AG08395 (cell line): Measurements from ENCODE around the gene MYLK2.
A peak's percentile ranks its signal among the peaks of the same experiment; 100 is the strongest.
"Not testable (repeated sequence)": the region's sequence is repeated elsewhere in the genome, so short reads cannot be mapped to it uniquely, and the experiment has no call there.

Experiments used
- DNase-seq: peaks from one replicate; pipeline ENCODE4 v3.0.0; 2012; ENCODE audit warnings: mixed read lengths, low spot score

MYLK2 gene

DNA sequence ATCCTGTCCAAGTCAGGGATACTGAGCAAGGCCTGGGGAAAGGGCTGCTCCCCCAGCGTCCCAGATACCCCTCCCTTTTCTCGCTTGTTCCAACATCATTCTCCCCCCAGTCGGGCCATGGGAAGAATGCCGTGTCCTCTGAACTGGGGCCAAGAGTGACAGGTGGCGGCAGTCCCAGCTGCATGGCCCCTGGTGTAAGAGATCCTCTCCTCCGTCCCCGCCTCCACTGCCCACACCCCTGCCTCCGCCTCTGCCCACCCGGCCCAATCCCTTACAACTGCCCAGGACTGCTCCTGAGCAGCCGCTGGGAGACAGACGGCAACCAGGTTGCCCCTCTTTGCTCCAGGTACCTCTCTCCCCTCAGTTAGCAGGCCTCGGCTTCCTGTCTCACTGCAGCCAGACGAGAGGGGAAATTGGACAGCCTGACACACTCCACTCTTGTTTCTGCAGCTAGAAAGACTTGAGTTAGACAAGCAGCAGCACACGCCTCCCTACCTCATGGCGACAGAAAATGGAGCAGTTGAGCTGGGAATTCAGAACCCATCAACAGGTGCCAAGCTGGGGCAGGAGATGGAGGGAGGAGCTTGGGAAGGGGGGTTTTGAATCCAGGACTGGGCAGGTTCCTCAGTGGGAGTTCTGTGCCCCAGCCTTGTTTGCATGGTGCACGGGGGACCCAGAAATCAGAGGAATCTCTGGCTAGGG lies at the start of gene MYLK2:
MYLK2 (plus strand) TSS at position 274 of the 702 bp plus-strand sequence; CDS start at position 499, 225 bp downstream.
- no peak for DNase-seq

DNA sequence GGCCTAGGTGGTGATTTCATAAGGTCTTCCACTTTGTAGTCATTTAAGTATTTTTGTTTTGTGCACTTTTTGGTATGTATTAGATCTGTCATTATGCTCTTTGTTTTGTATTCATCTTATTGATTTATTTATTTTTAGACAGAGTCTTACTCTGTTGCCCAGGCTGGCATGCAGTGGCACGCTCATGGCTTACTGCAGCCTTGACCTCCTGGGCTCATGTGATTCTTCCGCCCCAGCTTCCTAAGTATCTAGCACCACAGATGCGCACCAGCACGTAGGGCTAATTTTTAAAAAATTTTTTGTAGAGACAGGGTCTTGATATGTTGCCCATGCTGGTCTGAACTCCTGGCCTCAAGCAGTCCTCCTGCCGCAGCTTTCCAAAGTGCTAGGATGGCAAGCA lies 49.5 kb upstream of the MYLK2 start:
- DNase-seq: no peak

DNA sequence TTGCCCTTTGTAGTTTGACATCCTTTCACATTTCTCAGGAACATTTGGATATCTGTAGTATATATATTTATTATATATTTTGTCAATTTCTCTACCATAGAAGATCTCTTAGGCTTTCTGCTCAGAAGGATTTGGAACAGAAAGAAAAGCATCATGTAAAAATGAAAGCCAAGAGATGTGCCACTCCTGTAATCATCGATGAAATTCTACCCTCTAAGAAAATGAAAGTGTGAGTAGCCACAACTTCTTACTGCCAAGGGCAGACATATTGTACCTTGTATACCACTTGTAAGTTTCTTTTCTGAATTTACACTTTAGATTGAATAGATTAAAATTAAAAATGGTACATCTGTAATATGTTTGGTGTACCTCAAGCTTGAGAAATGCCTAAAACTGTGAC lies 48.9 kb upstream of the MYLK2 start:
- DNase-seq: no peak

DNA sequence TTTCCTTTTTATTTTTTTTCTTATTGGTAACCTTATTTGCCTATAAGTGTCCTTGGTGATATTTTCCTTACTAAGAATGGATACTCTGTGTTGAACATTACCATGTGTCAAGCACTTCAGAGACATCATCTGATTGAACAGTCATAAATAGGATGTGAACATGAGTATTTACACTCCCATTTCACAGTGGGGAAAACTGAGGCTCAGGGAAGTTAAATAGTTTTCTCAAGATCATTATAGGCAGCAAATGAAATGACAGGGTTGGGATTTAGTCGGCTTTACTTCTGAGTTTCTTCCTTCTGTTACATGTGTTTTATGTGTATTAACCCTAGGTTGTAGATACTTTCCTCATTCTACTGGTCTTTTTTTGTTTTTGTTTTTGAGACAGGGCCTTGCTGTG lies 44.7 kb upstream of the MYLK2 start:
- no peak for DNase-seq

DNA sequence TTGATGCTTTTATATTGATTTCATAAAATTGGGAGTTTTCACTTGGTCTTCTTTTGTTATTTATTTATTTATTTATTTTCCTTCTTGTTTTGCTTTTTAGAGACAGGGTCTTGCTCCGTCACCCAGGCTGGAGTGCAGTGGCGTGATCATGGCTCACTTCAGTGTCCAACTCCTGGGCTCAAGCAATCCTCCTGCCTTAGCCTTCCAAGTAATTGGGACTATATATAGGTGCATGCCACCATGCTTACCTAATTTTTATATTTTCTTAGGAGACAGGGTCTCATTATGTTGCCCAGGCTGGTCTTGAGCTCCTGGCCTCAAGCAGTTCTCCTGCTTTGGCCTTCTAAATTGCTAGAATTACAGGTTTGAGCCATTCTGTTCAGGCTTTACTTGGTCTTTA lies 38.3 kb upstream of the MYLK2 start:
- no peak for DNase-seq

DNA sequence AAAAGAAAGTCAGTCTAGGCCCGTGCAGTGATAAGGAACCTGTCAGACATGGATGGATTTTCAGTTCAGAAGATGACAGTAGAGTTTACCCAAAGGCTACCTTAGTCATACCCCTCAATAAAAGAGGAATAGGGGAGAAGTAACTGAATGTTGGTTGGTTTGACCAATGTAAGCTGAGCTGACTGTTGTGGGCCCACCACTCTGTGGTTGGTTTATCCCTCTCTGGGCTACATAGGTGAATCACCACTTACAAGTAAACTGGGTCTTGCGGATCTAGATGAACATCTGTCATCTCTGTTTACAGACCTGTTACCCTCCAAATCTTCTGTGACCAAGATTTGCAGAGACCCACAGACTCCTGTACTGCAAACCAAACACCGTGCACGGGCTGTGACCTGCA lies 37.2 kb upstream of the MYLK2 start:
- DNase-seq: no peak

DNA sequence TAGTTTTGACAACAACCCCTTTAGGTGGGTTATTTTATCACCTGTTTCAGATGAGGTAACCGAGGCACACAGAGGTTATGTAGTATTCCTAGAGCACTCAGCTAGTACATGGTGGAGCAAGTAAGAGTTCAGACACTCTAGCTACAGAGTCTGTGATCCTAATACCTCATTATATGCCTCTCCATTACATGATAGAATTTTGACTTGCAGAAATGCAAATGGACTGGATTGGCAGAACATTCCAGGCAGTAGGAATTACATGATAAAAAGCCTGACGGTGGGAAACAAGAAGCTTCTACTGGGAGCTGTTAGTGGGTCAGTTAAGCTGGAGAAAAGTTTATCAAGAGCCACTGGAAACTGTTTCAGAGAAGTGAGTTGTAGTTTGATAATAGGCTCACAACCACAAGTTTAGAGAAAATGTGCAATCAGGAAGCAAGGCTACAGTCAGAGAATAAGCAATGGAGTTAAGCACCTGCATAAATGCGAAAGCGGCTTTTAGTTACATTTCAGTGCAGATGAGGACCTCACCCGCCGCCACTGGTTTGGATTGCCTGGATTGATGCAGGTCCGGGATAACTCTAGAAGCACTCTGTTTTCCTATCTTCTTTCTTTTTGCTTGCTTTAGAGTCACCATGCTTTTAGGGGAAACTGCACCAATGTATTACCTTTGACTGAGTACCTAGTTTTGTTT lies 34.7 kb upstream of the MYLK2 start:
- no peak for DNase-seq

DNA sequence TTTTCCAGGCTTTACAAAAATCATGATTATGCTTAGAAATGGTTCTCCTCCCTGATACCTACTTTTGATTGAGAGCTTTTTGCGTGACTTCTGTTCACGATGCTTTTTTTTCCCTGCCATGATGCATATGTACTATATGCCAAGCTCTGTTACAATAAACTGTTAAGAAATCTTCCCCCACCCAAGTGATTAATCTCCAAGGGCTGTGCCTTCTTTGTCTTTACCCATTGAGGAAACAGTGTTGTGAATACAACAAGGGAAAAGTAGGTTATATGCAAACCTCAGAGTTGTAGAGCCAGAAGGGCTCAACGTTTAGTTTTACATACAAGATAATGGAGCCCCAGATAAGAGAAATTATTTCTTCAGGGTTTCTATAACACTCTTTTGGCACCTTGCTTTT lies 34.1 kb upstream of the MYLK2 start:
- DNase-seq: no peak

DNA sequence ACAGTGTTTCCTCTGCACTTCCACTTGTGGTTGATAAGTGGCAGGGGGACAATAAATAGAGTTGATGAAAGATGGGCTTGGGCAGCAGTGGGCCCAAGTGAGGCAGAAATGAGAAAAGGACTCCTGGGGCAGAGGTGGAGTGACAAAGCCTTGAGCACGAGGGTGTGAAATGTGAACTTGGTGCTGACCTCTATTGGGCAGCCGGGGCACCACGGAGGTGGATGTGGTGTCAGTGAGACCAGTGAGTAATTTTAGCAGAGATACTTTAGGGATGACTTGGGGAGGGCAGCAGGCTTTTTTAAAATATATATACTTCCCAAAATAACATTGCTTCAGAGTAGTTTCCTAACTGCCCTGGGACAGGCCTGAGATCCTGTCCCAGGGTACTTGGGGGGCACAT lies 30.6 kb upstream of the MYLK2 start:
- DNase-seq: peak; percentile 69

DNA sequence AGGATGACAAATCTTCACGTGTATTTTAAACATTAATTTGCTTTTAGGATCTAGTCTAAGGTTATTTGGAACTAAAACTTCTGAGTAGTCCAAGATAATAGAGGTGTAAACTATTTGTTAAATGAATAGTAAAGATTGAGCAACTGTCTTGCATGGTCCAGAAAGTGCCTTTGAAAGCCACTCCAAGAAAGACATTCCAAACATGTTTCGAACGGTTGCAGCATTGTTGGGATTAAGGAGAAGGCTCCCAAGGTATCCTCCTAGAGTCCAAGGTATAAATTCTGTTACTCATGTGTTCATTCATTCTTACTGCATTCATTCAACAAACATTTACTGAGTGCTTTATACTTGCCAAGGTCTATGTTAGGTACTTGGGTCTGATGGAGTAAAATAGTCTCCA lies 28.8 kb upstream of the MYLK2 start:
- DNase-seq: no peak

DNA sequence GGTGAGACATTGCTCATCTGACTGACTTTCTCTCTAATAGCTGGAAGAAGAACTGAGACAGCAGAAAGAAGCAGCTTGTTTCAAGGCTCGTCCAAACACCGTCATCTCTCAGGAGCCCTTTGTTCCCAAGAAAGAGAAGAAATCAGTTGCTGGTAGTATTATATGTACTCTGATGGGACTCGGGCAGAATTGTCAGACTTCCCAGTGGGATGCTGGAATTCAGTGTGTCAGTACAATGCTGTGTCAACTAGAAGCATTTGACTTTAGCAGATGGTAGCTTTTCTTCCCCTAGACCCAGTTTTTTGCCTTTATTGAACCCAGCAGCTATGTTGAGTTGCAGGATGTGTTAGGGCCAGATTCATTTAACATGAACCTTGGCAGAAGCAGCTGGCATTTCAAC lies 21.8 kb upstream of the MYLK2 start:
- no peak for DNase-seq

DNA sequence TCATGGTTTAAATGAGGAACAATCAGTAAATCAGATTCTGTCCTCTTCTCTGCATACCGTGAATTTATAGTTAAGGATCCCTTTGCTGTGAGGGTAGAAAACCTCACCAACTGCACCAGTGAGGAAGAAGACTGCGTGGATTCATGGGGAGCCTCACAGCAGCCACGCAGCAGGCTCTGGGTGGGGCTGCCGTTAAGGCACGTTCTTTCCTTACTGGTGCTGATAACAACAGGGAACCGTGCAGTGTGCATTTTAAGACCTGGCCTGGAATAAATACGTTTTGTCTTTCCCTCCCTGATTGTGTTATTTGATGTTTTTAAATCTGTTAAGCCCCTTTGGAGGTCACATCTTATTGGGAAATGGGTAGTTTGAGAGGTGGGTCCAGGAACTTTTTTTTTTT lies 17.6 kb upstream of the MYLK2 start:
- DNase-seq: no peak

DNA sequence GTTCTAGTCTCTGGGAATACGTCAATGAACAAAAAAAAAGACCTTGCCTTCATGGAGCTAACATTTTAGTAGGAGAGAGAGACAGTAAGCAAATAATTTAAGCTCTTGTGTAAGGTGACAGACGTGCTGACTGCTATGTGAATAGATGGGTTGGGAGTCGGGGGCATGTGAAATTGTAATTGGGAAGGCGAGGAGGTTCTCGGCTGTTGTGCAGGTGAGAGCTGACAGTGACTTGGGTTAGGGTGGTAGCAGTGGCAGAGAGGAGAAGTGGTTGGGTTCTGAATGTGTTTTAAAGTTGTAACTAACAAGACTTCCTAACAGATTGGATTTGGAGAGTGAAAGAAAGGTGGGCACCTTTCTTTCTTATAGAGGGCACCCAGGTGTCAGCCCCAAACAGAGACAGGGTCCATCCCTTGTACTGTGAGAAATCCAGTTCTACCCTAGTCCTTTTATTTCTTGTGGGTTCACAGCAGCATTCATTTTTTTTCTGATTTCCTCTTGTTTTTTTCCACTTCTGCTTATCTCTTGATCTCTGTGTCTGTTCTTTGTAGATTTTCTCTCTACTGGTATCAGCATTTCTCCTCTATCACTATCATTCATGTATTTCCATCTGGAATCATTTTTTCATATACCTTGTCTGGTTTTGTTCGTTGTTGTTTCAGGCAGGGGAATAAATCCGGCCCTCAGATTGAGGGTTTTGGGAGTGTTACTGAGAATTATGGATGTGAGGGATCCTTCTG lies 15.4 kb upstream of the MYLK2 start:
- no peak for DNase-seq

DNA sequence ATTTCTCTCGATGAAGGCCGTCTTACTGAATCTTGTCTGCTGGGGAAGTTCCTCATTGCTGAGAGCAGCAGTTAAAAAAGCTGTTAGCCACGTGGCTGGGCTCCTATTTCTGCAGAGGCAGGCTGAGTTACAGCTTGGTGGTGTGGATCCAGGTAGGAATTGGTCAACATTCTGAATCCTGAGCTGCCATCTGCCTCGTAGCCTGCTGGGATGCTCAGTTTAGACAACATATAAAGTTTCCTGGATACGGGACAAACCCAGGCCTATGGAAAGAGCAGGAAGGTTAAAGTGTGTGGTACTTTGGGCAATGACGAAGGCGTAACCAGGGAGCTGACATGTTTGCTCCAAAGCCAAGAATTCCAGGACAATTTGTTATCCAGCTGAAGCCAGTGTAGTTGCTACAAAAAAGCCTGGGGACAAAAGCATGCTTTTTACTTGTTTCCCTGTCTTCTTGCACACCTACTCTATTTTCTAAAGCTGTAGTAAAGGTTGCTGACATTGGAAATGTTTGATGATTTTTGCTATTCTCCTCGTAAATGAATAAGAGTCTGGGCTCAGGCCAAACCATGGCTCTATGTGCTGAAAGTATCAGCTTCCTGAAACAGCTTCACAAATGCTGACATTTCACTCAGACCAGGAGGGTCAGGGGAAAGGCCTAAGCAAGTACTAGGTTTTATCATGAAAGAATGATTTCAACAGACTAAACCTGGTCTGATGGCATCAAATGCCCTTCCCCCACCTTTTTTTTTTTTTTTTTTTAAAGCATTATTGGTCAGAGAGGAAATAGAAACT lies 12.4 kb upstream of the MYLK2 start:
- no peak for DNase-seq

DNA sequence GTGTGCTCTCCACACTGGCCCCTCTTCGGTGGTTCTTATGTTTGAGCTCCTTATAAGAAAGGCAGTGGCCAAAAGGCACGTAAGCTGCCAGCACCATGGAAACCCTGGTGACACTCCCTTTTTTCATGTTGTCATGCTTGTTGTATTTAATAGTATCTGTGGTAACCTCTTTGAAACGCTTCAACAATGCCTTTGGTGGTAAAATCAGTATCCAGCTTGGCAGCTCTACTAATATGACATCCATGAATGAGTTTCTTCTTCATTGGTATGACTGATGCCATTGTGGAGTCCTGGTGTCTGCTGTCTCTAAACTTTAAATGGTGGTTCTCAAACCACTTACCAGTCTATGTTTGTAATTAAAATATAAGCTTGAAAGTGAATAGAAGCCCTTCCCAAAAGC lies 10.7 kb upstream of the MYLK2 start:
- no peak for DNase-seq

DNA sequence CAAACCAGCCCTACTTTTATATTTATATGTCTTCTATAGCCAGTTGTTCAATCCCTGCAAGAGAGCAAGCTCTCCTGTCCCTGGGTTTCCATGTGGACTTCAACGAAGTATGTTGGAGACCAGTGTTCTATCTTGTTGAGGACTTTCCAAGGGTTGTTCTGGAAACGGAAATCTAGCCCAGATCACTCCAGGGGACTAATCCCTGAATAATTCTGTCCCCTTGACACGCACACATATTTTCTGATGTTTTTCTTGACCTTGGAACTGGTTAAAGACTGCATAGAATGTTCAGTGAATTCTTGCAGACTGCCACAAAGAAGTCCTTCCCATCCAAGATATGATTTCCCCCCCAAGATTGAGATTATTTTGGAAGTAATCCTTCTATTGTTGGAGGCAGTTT lies 9.5 kb upstream of the MYLK2 start:
- no peak for DNase-seq

DNA sequence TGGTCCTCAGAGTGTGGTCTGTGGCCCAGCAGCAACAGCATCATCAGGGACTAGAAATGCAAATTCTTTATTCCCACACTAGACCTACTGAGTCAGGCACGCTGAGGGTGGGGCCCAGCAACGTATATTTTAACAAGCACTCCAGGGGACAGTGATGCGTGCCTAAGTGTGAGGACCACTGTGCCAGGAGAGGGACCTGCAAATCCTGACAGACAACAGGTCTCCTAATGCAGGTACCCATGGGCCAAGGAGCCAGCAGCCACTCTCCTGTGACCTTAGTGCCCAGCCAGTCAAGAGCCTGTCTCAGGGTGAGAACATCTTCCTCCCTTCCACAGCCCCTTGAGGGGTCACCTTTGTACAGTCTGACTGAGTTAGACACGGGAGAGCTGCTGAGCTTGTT lies 8.0 kb upstream of the MYLK2 start:
- no peak for DNase-seq

DNA sequence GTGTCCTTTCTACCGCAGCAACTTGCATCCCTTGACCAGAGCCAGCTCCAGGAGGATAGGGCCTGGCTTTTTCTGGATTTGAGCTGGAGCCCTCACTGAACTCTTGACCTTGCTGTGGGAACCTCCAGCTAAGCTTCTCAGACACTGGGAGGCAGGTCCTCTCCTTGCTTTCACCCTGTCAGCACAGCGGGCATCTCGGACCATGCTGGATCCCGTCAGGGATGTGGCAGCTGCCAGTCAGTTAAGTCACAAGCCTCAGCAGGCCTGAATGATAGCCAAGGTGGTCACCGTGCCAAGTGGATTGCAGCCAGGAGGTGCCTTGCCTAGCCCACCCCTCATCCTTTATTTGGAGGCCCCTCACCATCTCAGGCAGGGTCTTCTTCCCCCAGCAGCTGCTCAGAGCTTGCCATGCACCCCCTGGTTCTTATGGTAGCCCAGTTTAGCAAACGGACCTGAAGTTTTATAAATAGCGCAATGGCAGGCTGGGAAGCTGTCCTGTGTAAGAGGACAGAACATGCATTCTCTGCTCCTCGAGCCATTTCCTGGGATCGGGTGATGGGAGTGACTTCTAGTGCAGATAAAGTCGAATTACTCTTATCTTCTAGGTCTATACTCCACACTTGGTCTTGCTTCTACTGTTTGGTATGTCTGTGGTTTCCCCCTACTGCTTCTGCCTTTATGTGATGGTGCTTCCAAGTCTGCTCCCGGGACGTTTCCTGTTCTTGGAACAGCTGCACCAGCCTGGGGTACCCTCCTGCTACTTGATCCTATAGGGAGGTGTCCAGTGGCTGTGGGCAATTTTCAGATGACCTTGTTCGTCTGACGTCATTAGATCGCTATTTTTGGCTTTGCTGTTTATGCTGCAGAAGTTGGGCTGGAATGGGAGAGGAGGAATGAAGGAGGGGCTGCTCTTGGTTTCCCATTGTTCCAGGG lies 7.1 kb upstream of the MYLK2 start:
- DNase-seq: no peak

DNA sequence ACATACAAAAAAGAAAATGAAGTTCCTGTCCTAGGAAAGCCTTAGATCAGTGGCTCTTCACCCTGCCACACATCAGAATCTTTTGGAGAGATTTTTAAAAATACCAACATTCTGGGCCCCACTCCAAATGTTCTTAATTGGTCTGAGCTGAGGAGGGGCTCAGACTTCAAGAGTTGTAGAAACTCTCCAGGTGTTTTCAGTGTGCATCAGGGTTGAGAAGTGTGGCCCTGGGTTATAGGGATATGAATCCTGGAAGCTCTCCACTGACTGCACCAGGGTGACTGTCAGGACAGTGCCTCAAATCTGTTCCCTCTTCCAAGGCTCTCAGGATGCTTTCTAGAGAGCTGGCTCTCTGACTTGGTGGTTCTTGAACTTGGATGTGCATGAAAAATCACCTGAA lies 5.5 kb upstream of the MYLK2 start:
- no peak for DNase-seq

DNA sequence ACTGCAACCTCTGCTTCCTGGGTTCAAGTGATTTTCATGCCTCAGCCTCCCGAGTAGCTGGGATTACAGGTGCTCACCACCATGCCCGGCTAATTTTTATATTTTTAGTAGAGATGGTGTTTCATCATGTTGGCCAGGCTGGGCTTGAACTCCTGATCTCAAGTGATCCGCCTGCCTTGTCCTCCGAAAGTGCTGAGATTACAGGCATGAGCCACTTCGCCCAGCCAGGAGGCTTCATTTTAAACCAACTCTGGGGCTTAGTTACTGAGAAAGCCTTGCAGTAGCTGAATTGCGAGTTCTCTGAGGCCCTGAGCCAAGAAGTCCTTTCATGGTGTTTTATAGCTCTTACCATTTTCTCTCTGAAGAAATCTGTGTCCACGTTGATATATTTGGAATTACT lies 5.0 kb upstream of the MYLK2 start:
- not testable (repeated sequence) for DNase-seq
